H9 (cell line): ENCODE results near the gene C1QA. TPM values are rescaled to one million over a fixed set of nuclear protein-coding genes. Genes with fewer than 3 reads are reported as not detected.

Experiments used
- DNase-seq: peaks from one replicate; pipeline ENCODE4 v3.0.0-alpha.2; 2017
- H2AFZ ChIP-seq: one replicate; pipeline ENCODE4 v1.6.1; 2013; ENCODE audit warnings: mild to moderate bottlenecking, low read length, control low read depth, moderate library complexity
- H2AK5ac ChIP-seq: 2 replicates; pipeline ENCODE4 v1.6.1; 2013; ENCODE audit warnings: low read length, control low read depth, mixed read lengths; ENCODE audit not compliant: insufficient read length
- H2BK120ac ChIP-seq: one replicate; pipeline ENCODE4 v1.6.1; 2013; ENCODE audit warnings: low read depth, mild to moderate bottlenecking, low read length, control low read depth, inconsistent platforms; ENCODE audit not compliant: poor library complexity, severe bottlenecking
- H2BK12ac ChIP-seq: 2 replicates; pipeline ENCODE4 v1.6.1; 2013; ENCODE audit warnings: low read length, control low read depth, mixed read lengths, low read depth; ENCODE audit not compliant: insufficient read length
- H2BK15ac ChIP-seq: 2 replicates; pipeline ENCODE4 v1.6.1; 2013; ENCODE audit warnings: low read depth, low read length, control low read depth
- H2BK20ac ChIP-seq: one replicate; pipeline ENCODE4 v1.6.1; 2013; ENCODE audit warnings: low read depth, mild to moderate bottlenecking, low read length, control low read depth, inconsistent platforms; ENCODE audit not compliant: poor library complexity, severe bottlenecking
- H2BK5ac ChIP-seq: 2 replicates; pipeline ENCODE4 v1.6.1; 2013; ENCODE audit warnings: low read length, control low read depth, mixed read lengths; ENCODE audit not compliant: insufficient read length
- H3K14ac ChIP-seq: 2 replicates; pipeline ENCODE4 v1.6.1; 2013; ENCODE audit warnings: low read length, control low read depth; ENCODE audit not compliant: insufficient read depth
- H3K18ac ChIP-seq: 2 replicates; pipeline ENCODE4 v1.6.1; 2013; ENCODE audit warnings: low read depth, mild to moderate bottlenecking, mixed read lengths, low read length, control low read depth; ENCODE audit not compliant: insufficient read length
- H3K23ac ChIP-seq: 2 replicates; pipeline ENCODE4 v1.6.1; 2013; ENCODE audit warnings: low read length, control low read depth, mixed read lengths, low read depth; ENCODE audit not compliant: insufficient read length
- H3K23me2 ChIP-seq: 2 replicates; pipeline ENCODE4 v1.6.1; 2013; ENCODE audit warnings: low read depth, mild to moderate bottlenecking, mixed read lengths, low read length, control low read depth; ENCODE audit not compliant: insufficient read length, poor library complexity, severe bottlenecking
- H3K27ac ChIP-seq: 2 replicates; pipeline ENCODE4 v1.5.1; 2013; ENCODE audit warnings: low read length, control low read depth, mixed read lengths, low read depth; ENCODE audit not compliant: insufficient read length
- H3K27me3 ChIP-seq: 2 replicates; pipeline ENCODE4 v1.6.1; 2013; ENCODE audit warnings: low read length, control low read depth, inconsistent platforms; ENCODE audit not compliant: insufficient read depth
- H3K4ac ChIP-seq: 2 replicates; pipeline ENCODE4 v1.6.1; 2013; ENCODE audit warnings: low read depth, mild to moderate bottlenecking, control low read depth, inconsistent platforms, low read length, moderate library complexity
- H3K4me1 ChIP-seq: 2 replicates; pipeline ENCODE4 v1.6.1; 2013; ENCODE audit warnings: low read length, control low read depth, inconsistent platforms; ENCODE audit not compliant: insufficient read depth
- H3K4me2 ChIP-seq: 2 replicates; pipeline ENCODE4 v1.6.1; 2013; ENCODE audit warnings: low read length, control low read depth, mixed read lengths; ENCODE audit not compliant: insufficient read length, insufficient read depth
- H3K56ac ChIP-seq: 2 replicates; pipeline ENCODE4 v1.6.1; 2013; ENCODE audit warnings: low read depth, mild to moderate bottlenecking, mixed read lengths, low read length, control low read depth; ENCODE audit not compliant: insufficient read length
- H3K79me1 ChIP-seq: 2 replicates; pipeline ENCODE4 v1.6.1; 2013; ENCODE audit warnings: low read depth, mild to moderate bottlenecking, moderate library complexity, low read length, control low read depth, inconsistent platforms; ENCODE audit not compliant: insufficient read depth, poor library complexity, severe bottlenecking
- H3K79me2 ChIP-seq: 2 replicates; pipeline ENCODE4 v1.6.1; 2013; ENCODE audit warnings: low read length, control low read depth, inconsistent platforms; ENCODE audit not compliant: insufficient read depth
- H3K9ac ChIP-seq: 2 replicates; pipeline ENCODE4 v1.6.1; 2013; ENCODE audit warnings: low read length, control low read depth, mixed read lengths; ENCODE audit not compliant: insufficient read length; ENCODE audit errors: extremely low read depth
- H3K9me3 ChIP-seq: one replicate; pipeline ENCODE4 v1.6.1; 2013; ENCODE audit warnings: low read depth, low read length, inconsistent platforms; ENCODE audit not compliant: control insufficient read depth
- H3T11ph ChIP-seq: one replicate; pipeline ENCODE4 v1.6.1; 2013; ENCODE audit warnings: mild to moderate bottlenecking, low read length, control low read depth, inconsistent platforms
- H4K20me1 ChIP-seq: one replicate; pipeline ENCODE4 v1.6.1; 2013; ENCODE audit not compliant: control insufficient read depth, insufficient read length, insufficient read depth
- H4K5ac ChIP-seq: 2 replicates; pipeline ENCODE4 v1.6.1; 2013; ENCODE audit warnings: low read depth, mild to moderate bottlenecking, mixed read lengths, low read length, control low read depth; ENCODE audit not compliant: insufficient read length
- H4K8ac ChIP-seq: replicated peaks from 2 replicates; pipeline ENCODE4 v1.6.1; 2013; ENCODE audit warnings: low read length, control low read depth, mixed read lengths, low read depth; ENCODE audit not compliant: insufficient read length
- H4K91ac ChIP-seq: 2 replicates; pipeline ENCODE4 v1.6.1; 2013; ENCODE audit warnings: low read depth, mild to moderate bottlenecking, moderate library complexity, mixed read lengths, low read length, control low read depth; ENCODE audit not compliant: insufficient read length
- H3K27ac Mint-ChIP-seq, 3 experiments: 2 replicates in 2 of 3; 3 replicates in 1 of 3; pipeline ENCODE4 v1.8.0; 2020 to 2021; ENCODE audit warnings: mixed read lengths in 3 of 3, mild to moderate bottlenecking in 1 of 3, moderate library complexity in 1 of 3
- H3K27me3 Mint-ChIP-seq: 2 replicates; pipeline ENCODE4 v1.8.0; 2021; ENCODE audit warnings: low read depth, mild to moderate bottlenecking, moderate library complexity, mixed read lengths
- H3K36me3 Mint-ChIP-seq, 3 experiments: 2 replicates in 2 of 3; 3 replicates in 1 of 3; pipeline ENCODE4 v1.8.0; 2020 to 2021; ENCODE audit warnings: low read depth in 3 of 3, mixed read lengths in 3 of 3; ENCODE audit not compliant: insufficient read depth in 1 of 3
- H3K4me1 Mint-ChIP-seq, 2 experiments: 2 replicates each; pipeline ENCODE4 v1.8.0; 2020; ENCODE audit warnings: mixed read lengths in 2 of 2
- H3K4me3 Mint-ChIP-seq, 2 experiments: 2 replicates in 1 of 2; 3 replicates in 1 of 2; pipeline ENCODE4 v1.8.0; 2020 to 2021; ENCODE audit warnings: mild to moderate bottlenecking in 2 of 2, mixed read lengths in 2 of 2, moderate library complexity in 1 of 2
- H3K9me3 Mint-ChIP-seq, 2 experiments: 2 replicates in 1 of 2; 3 replicates in 1 of 2; pipeline ENCODE4 v1.8.0; 2020; ENCODE audit warnings: mild to moderate bottlenecking in 2 of 2, mixed read lengths in 2 of 2, moderate library complexity in 1 of 2
- CTCF ChIP-seq: fragments of 200-600 bp; sonication (generic); conservative IDR thresholded peaks from 3 replicates; pipeline ENCODE4 v1.8.0; 2021; ENCODE audit warnings: antibody characterized with exemption, mild to moderate bottlenecking
- WGBS: extraction: QIAGEN DNeasy Blood & Tissue Kit; methylation state at CpG from one replicate; pipeline ENCODE4 v1.1.7; 2013; ENCODE audit warnings: missing lambda C conversion rate, low lambda C conversion rate, mixed read lengths; ENCODE audit not compliant: insufficient read length; ENCODE audit errors: extremely low coverage; 5-methylcytosine and 5-hydroxymethylcytosine counted together
- total RNA-seq: library from RNA; stranded (reverse); gene quantifications from 2 replicates; pipeline ENCODE4 v1.2.1, GENCODE V29; 2021

Gene C1QA
- total RNA-seq, 1 experiment from 2014 or later: not detected

DNA sequence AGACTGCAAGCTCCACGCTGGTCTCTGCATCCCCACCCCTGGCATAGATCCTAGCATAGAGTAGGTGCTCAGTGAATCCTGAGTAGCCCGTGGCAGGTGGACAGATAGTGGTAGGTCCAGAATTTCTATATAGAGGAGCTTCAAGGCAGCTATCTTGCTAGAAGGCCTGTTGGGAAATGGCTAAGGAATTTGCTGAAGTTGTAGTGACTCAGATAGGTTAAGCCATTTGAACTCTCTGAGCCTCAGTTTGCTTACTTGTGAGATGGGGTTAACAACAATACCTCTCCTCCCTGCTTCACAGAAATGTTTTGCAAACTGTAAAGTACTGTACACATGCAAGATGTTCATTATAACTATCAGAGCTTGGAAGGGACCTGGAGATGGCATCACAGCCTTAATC, 50.8 kb downstream of the C1QA start:
- Histone ChIP-seq H2BK120ac (no peak overlapping the region), H3K4me1 (no peaks in the 10 kb centered on the region; the same call in 1 of the 2 replicates), H2BK20ac (no peak overlapping the region), H3K23me2 (no peaks in the 10 kb centered on the region), H4K8ac (no peak overlapping the region), H2AFZ (no peak overlapping the region), H3K23ac (no peak overlapping the region), H3K4ac (no peak overlapping the region), H2BK5ac (no peak overlapping the region), H3K14ac (no peak overlapping the region), H3K9me3 (no peaks in the 10 kb centered on the region), H3K27ac (no peak overlapping the region), H2BK15ac (no peak overlapping the region), H3K56ac (no peak overlapping the region), H2AK5ac (no peak overlapping the region), H3K4me2 (no peak overlapping the region), H3T11ph (no peak overlapping the region), H2BK12ac (no peak overlapping the region), H4K5ac (no peak overlapping the region), H3K18ac (no peak overlapping the region), H4K20me1 (no peaks in the 10 kb centered on the region), H4K91ac (no peak overlapping the region), H3K79me2 (no peaks in the 10 kb centered on the region), H3K9ac (no peak overlapping the region), H3K79me1 (no peaks in the 10 kb centered on the region), H3K27me3 (no peaks in the 10 kb centered on the region)
- DNase-seq: no peak
- no peaks in the 10 kb centered on the region for H3K9me3 Mint-ChIP-seq
- H3K27me3 Mint-ChIP-seq: peaks cover 19% of the 10 kb centered on the region
- H3K4me1 Mint-ChIP-seq: peaks cover 5 to 10% of the 10 kb centered on the region in 2 experiments
- TF ChIP-seq CTCF: no peak
- H3K27ac Mint-ChIP-seq: no peak overlapping the region
- no CpG with 5 or more reads among the region's 2 CpGs for WGBS
- H3K36me3 Mint-ChIP-seq: no peaks in the 10 kb centered on the region
- no peak overlapping the region for H3K4me3 Mint-ChIP-seq
